GM12878 (cell line): ENCODE measurements around the gene STK32B. TPM values are rescaled to one million over a fixed set of nuclear protein-coding genes. Genes with fewer than 3 reads are reported as not detected.

Source experiments
- ATAC-seq: fragments of 200-7000 bp; cut with Tn5 transposase; 3 replicates; pipeline ENCODE4 v1.9.1; 2020; ENCODE audit warnings: mild to moderate bottlenecking, moderate library complexity
- BruUV-seq: library from RNA; stranded (reverse); fragments of 400-500 nt; replicated peaks from 2 replicates; lab custom pipeline; 2021; lab: Mats Ljungman, UMichigan
- CTCF ChIA-PET: fragments of 300-600 bp; sonication (Branson Sonifier 250); formaldehyde crosslinking; extraction: SDS; loops from one replicate; lab custom pipeline; 2021; ENCODE audit warnings: inconsistent platforms; lab: Yijun Ruan, JAX
- POLR2A ChIA-PET: fragments of 350-600 bp; formaldehyde crosslinking; extraction: SDS; loops from one replicate; lab custom pipeline; 2021; ENCODE audit warnings: inconsistent platforms; lab: Charles Lee
- RAD21 ChIA-PET: fragments of 300-600 bp; sonication (Branson Sonifier 250); formaldehyde crosslinking; loops from one replicate; lab custom pipeline; 2023; ENCODE audit warnings: antibody characterized with exemption; ENCODE audit not compliant: unreplicated experiment; lab: Charles Lee
- SMC1A ChIA-PET: fragments of 300-600 bp; sonication (Branson Sonifier 250); formaldehyde crosslinking; loops from one replicate; lab custom pipeline; 2023; ENCODE audit not compliant: unreplicated experiment, uncharacterized antibody; lab: Charles Lee
- DNase-seq: peaks from one replicate; pipeline ENCODE4 v3.0.0-alpha.2; 2011; ENCODE audit warnings: low read depth, low spot score
- FAIRE-seq: peaks from 3 replicates; lab custom pipeline; 2011; peaks lifted over from hg19 to GRCh38; lab: Jason Lieb, UNC
- H2AFZ ChIP-seq: 2 replicates; pipeline ENCODE4 v1.6.0; 2011; ENCODE audit warnings: low read depth, low read length, control low read depth; ENCODE audit not compliant: control insufficient read depth
- H3K27ac ChIP-seq: 2 replicates; pipeline ENCODE4 v1.5.1; 2011; ENCODE audit warnings: control low read depth; ENCODE audit not compliant: control insufficient read depth, insufficient read depth
- H3K27me3 ChIP-seq, 2 experiments: replicated peaks in 1 of 2; 2 replicates each; pipeline versions ENCODE4 v1.6.0 to v1.6.1; 2011; ENCODE audit warnings: low read length in 1 of 2; ENCODE audit not compliant: control insufficient read depth in 2 of 2, insufficient read depth in 2 of 2
- H3K36me3 ChIP-seq, 2 experiments: 2 replicates each; pipeline ENCODE4 v1.5.1; 2011; ENCODE audit warnings: low read length in 1 of 2; ENCODE audit not compliant: control insufficient read depth in 2 of 2, insufficient read depth in 2 of 2
- H3K4me1 ChIP-seq: 2 replicates; pipeline ENCODE4 v1.6.1; 2011; ENCODE audit warnings: mild to moderate bottlenecking, low read length, moderate library complexity, mixed read lengths; ENCODE audit not compliant: control insufficient read depth, insufficient read depth
- H3K4me2 ChIP-seq: 2 replicates; pipeline ENCODE4 v1.6.0; 2011; ENCODE audit warnings: control low read depth; ENCODE audit not compliant: control insufficient read depth, insufficient read depth
- H3K4me3 ChIP-seq: fragments of 200-600 bp; sonication (generic); 2 replicates; pipeline ENCODE4 v1.5.1; 2016
- H3K79me2 ChIP-seq: 2 replicates; pipeline ENCODE4 v1.6.0; 2011; ENCODE audit warnings: low read length; ENCODE audit not compliant: control insufficient read depth, insufficient read depth
- H3K9ac ChIP-seq: 2 replicates; pipeline ENCODE4 v1.8.0; 2011; ENCODE audit warnings: low read length, control low read depth, mixed read lengths; ENCODE audit not compliant: control insufficient read depth, insufficient read depth
- H3K9me3 ChIP-seq: replicated peaks from 3 replicates; pipeline ENCODE4 v1.5.1; 2011; ENCODE audit warnings: mild to moderate bottlenecking, low read length; ENCODE audit not compliant: control insufficient read depth, insufficient read depth
- H4K20me1 ChIP-seq: 2 replicates; pipeline ENCODE4 v1.6.0; 2011; ENCODE audit not compliant: control insufficient read depth, insufficient read depth
- ATF2 ChIP-seq: IDR thresholded peaks from 2 replicates; pipeline ENCODE4 v1.6.1; 2012; ENCODE audit warnings: low read length, inconsistent platforms
- CEBPB ChIP-seq, 2 experiments: fragments of 150-350 bp in 1 of 2; IDR thresholded peaks; 2 replicates each; pipeline ENCODE4 v1.6.1; 2012 to 2014; ENCODE audit warnings: low read depth in 2 of 2, low read length in 2 of 2, borderline replicate concordance in 1 of 2, inconsistent platforms in 1 of 2
- FOS ChIP-seq: IDR thresholded peaks from 3 replicates; pipeline ENCODE4 v1.6.1; 2011; ENCODE audit warnings: borderline replicate concordance; ENCODE audit not compliant: insufficient read length; ENCODE audit errors: extremely low read depth
- HDAC2 ChIP-seq: fragments of 200-600 bp; sonication (generic); IDR thresholded peaks from 2 replicates; pipeline ENCODE4 v1.6.1; 2017
- POLR2AphosphoS2 ChIP-seq: IDR thresholded peaks from 2 replicates; pipeline ENCODE4 v1.6.1; 2011; ENCODE audit warnings: low read depth, mild to moderate bottlenecking, low read length, improper control_type of control experiment, moderate library complexity
- SMAD1 ChIP-seq: fragments of 450-650 bp; IDR thresholded peaks from 2 replicates; pipeline ENCODE4 v1.6.1; 2018; ENCODE audit warnings: mild to moderate bottlenecking, low read depth; ENCODE audit not compliant: partially characterized antibody
- TCF12 ChIP-seq: IDR thresholded peaks from 2 replicates; pipeline ENCODE4 v1.6.1; 2011; ENCODE audit warnings: low read depth, mild to moderate bottlenecking, low read length
- TCF3 ChIP-seq: IDR thresholded peaks from 2 replicates; pipeline ENCODE4 v1.6.1; 2012; ENCODE audit warnings: low read depth, mild to moderate bottlenecking, low read length, borderline replicate concordance; ENCODE audit not compliant: insufficient read depth
- ZNF217 ChIP-seq: fragments of 450-650 bp; IDR thresholded peaks from 2 replicates; pipeline ENCODE4 v1.6.1; 2017; ENCODE audit warnings: antibody characterized with exemption, mild to moderate bottlenecking
- ZNF24 ChIP-seq: fragments of 450-650 bp; IDR thresholded peaks from 2 replicates; pipeline ENCODE4 v1.6.1; 2017; ENCODE audit warnings: antibody characterized with exemption, mild to moderate bottlenecking
- WGBS: methylation state at CpG from one replicate; pipeline ENCODE4 v1.1.6; 2016; ENCODE audit warnings: low lambda C conversion rate; ENCODE audit not compliant: insufficient replicate concordance, insufficient coverage; ENCODE audit errors: missing lambda C conversion rate; 5-methylcytosine and 5-hydroxymethylcytosine counted together
- in situ Hi-C: fragments of 300-500 bp; cut with MboI; formaldehyde crosslinking; loops from 9 replicates; pipeline ENCODE4 v1.14.3; 2018; ENCODE audit warnings: mixed read lengths
- intact Hi-C: fragments of 100-400 bp; cut with micrococcal nuclease; formaldehyde crosslinking; loops from one replicate; pipeline ENCODE4 v1.14.2; 2022; ENCODE audit not compliant: unreplicated experiment
- polyA plus RNA-seq, 11 experiments: library from polyadenylated mRNA; depleted of rRNA in 4 of 11; unstranded in 6 of 11; stranded (reverse) in 5 of 11; fragments of >200 nt; fragmentation: Nextera tagmentation in 4 of 11; fragmentation: Illumina TruSeq in 1 of 11; extraction: Ambion mirVana in 4 of 11; extraction: Trizol in 1 of 11; gene quantifications; 1 replicate in 1 of 11; 2 replicates in 10 of 11; pipeline versions ENCODE4 v1.2.1 to v1.2.3, GENCODE V29; 2011 to 2016; ENCODE audit warnings: inconsistent platforms in 2 of 11, missing spikeins in 2 of 11, low read depth in 1 of 11
- total RNA-seq, 4 experiments: library from RNA; depleted of rRNA in 3 of 4; stranded (reverse); fragments of >200 nt in 3 of 4; fragmentation: Illumina TruSeq in 1 of 4; extraction: Trizol in 1 of 4; gene quantifications; 2 replicates each; pipeline versions ENCODE4 v1.2.1 to v1.2.3, GENCODE V29; 2013 to 2021

STK32B gene
- total and polyA plus RNA-seq, 10 of the 15 experiments (the other 5 are each of a cell fraction or from before 2014, with no cell fraction given) = 0.04 to 0.12 (median 0.08) TPM; not detected in 7

- 31% methylated on average over 6 of the region's 6 CpGs for WGBS
- in situ Hi-C loops = no loop called here
- Histone ChIP-seq H3K4me2 (no peak overlapping the region), H3K36me3 (no peaks in the 10 kb centered on the region), H3K9me3 (no peaks in the 10 kb centered on the region), H3K27ac (no peak overlapping the region), H4K20me1 (no peaks in the 10 kb centered on the region), H3K79me2 (no peaks in the 10 kb centered on the region), H3K4me3 (no peak overlapping the region), H3K27me3 (no peaks in the 10 kb centered on the region), H3K9ac (no peak overlapping the region), H2AFZ (no peak overlapping the region), H3K4me1 (no peaks in the 10 kb centered on the region)
- CTCF ChIA-PET = no interaction called here
- POLR2A ChIA-PET = no interaction called here
- no peak for ATAC-seq
- no peak for FAIRE-seq
- intact Hi-C loops = no loop called here
- BruUV-seq = no TSS peak
- TF ChIP-seq ZNF24 = no peak
- no peak for TF ChIP-seq TCF3
- TF ChIP-seq ZNF217 = no peak
- no peak for TF ChIP-seq TCF12
- no peak for TF ChIP-seq POLR2AphosphoS2
- no peak for TF ChIP-seq HDAC2
- no peak for TF ChIP-seq SMAD1
- TF ChIP-seq ATF2 = no peak
- TF ChIP-seq CEBPB (IDR thresholded peaks at IDR 0.05; ENCODE audit: borderline replicate concordance in 1 of 2, low read depth in 2 of 2, low read length in 2 of 2) = no peak
- TF ChIP-seq FOS = no peak
- SMC1A ChIA-PET = no interaction called here
- RAD21 ChIA-PET = no interaction called here
- DNase-seq = no peak
Measured at GRCh38 chr4:5118091-5118786, 67.0 kb downstream of the STK32B start.
